NCI-H1417 (cell line): Measurements from ENCODE around the gene C6orf52.

Experiments used
- DNase-seq, 3 experiments: peaks; one replicate each; lab custom pipeline; 2025; lab: John Stamatoyannopoulos, UW

Gene C6orf52

DNA sequence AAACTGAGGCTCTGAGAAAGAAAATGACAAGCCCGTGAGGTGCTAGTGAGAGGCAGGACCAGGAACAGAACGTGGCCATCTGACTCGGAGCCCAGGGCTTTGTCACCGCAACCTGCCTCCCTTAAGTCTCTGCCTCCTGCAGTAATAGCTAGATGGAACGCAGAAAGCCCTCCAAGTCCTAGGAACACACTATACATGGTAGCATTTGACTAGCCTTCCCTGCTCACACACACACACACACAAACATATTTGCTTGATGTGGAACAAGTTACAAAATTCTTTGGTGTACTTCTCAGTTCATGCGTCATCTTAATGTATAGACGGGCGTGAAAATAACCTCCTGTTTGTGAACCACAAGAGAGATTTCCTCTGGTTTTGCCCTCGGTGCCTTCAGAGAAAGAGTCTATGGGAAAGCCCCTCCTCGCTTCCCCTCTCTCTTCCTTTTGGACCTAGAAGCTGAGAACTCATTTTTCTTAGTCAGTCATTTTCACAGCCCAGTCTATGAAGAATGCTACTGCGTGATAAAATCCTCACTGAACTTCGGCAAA, 38.8 kb downstream of the C6orf52 start:
- DNase-seq, result no peak

DNA sequence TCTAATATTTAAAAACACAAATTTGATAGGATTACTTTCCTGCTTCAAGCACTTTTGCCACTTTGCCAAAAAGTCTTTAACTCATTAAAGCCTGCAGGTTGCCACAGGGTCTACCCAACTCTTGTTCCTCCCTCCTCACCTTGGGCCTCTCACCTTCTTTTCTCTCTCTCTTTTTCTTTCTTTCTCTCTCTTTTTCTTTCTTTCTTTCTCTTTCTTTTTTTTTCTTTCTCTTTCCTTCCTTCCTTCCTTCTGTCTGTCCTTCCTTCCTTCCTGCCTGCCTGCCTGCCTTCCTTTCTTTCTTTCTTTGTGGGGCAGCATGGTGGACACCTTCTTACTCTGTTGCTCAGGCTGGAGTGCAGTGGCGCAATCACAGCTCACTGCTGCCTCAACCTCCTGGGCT, 50.2 kb downstream of the C6orf52 start:
- DNase-seq, result no peak

DNA sequence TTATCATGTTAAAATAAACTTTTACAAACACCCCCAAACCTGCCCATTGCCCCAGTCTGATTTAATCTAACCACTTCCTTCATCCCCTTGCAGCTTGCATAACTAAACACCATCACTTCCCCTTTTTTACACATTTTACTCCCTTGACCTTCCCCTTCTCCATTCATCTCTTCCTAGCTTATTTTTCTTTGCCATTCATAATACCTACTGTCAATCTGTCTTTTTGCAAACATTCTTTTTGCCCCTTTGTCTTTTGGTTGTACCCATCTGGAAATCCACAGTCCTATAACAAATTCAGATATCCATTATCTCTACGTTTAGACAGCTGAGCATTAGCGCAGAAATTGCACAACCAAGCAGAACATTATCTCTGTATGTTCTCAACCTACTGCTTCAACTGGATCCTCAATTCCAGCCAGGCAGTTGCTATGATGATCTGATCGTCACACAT, 51.2 kb downstream of the C6orf52 start:
- no peak for DNase-seq

DNA sequence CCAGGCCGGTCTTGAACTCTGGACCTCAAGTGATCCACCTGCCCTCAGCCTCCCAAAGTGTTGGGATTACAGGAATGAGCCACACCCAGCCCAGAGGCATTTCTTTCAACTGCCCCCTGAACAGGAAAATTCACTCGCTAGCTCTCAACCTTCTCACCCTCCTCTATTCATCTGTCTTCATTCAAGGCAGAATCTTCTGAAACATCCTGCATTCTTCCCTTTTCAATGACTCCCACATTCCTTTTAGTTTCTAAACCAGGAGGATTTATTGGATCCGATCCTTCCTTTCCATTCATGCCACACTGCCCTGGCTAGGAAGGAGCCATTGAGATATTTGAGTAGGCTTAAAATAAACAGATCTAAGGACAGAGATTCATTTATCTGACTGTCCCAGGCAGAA, 52.9 kb downstream of the C6orf52 start:
- no peak for DNase-seq

DNA sequence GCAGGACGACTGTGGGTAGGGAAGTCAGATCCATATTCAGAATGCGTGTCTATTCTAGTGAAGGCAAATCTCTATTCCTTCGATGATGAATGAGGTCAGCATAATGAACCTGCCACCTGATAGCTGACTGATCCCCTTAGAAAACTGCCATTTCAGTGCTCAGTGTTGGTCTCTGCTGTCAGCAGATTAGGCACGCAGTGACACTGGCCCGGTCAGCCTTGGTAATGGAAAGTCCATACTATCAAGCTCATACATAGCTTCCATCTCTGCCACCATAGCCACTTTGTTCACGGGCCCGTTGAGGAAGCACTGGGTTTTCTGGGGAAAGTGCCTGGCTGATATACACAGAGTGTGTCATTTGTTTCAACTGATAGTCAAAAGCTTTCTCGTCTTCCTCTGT, 54.0 kb downstream of the C6orf52 start:
- no peak for DNase-seq

DNA sequence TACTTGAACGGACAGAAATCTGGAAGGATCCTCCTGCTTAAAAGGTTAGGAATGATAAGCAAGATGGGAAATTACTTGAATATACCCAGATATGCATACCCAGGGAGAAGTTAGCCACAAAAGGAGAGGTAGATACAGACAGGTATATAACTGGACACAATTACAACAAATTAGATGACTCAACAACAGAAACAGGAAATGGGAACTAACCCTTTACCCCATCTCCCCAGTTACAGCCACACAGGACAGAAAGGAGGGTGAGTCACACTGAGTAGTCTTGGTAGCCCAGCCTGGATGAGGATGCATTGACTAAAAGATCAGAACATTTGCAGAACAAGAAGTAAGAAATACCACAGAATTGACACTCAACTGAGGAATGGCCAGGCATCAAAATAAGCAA, 61.2 kb downstream of the C6orf52 start:
- DNase-seq, result no peak

DNA sequence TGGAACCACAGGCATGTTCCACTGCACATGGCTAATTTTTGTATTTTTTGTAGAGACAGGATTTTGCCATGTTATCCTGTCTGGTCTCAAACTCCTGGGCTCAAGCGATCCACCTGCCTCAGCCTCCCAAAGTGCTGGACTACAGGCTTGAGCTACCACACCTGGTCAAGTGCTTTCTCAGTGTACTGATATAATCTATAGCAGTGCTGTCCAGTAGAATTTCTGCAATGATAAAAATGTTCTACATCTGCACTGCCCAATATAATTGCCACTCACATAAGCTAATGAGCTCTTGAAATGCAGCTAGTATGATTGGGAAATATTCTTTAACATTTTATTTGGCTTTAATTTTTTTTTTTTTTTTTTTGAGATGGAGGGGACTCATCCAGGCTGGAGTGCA, 64.2 kb downstream of the C6orf52 start:
- DNase-seq, result no peak

DNA sequence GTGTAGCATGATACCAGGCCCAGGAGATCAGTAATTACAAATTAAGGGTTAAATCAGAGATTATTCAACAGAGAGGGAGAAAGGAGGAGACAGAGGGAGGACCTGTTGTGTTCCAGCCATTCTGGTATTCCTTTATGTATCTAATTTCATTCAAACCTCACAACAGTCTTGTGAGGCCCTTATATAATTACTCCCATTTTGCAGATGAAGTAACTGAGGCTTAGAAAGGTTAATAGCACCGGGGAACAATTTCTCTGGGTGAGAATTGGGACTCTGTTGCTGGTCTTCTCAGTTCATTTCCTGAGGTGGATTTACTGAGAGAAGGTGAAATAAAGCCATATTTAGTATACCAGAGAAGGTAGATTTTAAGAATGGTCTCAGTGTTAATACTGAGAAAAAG, 66.6 kb downstream of the C6orf52 start:
- no peak for DNase-seq

DNA sequence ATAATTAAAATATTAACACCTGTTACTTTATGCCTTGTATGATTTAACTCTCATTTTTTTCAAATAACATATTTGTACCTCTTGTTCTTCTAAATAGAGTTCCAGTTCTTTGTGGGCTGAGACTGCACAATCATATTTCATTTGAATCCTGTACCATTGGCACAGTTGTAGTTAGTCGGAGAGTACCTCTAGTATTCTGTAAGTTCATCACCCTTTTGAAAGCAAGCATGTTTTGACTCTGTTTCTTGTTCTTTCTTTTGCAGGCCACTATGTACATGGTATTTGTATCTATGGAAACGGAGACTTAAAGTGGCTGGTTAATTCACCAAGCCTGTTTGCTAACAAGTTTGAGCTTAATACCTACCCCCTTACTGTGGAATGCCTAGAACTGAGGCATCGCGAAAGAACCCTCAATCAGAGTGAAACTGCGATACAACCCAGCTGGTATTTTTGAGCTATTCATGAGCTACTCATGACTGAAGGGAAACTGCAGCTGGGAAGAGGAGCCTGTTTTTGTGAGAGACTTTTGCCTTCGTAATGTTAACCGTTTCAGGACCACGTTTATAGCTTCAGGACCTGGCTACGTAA, 68.2 kb downstream of the C6orf52 start:
- no peak for DNase-seq

DNA sequence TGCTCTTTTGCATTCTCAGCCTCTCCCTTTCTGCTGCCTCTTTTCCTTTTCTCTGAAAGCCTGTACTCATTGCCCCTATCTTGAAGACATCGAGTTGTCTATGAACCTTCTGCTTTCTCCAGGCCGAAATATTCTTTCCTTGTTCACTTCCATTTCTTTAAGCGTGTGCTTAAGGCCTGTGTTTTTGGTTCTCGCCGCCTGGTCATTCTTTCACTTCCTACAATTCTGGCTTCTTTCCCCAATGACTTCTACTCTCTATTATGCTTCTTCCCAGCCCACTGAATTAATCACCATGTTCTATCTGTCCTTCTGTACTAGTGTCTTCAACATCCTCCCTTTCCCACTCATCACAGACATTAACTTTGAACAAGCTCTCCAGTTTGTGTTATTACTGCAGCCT, 69.6 kb downstream of the C6orf52 start:
- no peak for DNase-seq

DNA sequence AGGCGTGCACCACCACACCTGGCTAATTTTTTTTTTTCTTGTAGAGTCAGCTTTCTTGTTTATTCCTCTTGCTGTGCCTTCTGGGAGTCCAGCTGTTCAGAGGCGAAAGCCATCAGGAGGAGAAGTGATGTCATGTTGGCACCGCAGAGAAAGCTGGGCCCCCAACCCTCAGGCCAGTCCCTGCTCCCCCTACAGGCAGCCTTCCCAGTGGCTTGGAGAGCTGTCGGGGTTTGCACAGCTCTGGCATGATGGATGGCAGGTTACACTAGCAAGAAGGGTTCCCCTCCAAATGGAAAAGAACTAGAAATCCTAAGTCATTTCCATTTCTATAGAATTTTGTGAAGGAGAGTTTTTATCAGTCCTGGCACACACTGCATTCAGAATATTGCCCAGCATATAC, 72.6 kb downstream of the C6orf52 start:
- no peak for DNase-seq
